Erythroblast (primary cell): ENCODE data around the gene RPL31.

Experiments
- GATA1 ChIP-seq: IDR thresholded peaks from 2 replicates; pipeline ENCODE4 v1.6.1; 2011; ENCODE audit warnings: low read depth, mild to moderate bottlenecking, control low read depth, low read length, moderate library complexity
- POLR2A ChIP-seq: IDR thresholded peaks from 2 replicates; pipeline ENCODE4 v1.6.1; 2011; ENCODE audit warnings: mild to moderate bottlenecking, low read length

DNA sequence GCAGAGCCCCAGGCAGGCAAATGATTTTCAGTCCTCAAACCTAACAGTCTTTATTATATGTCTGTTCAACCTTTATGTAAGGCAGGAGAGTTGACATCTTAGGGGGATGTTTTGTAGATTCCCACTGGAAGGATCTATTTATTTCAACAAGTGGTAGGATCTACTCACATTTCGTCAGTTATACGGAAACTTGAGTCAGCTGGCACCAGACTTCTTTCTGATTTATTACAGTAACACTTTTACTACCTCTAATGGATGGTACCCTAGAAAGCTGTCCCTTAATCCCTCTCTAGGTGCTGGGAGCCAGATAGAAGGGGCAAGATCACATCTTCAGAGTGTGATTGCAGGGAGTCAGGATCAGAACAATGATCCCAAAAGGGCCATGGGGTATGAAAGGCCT is 2.1 kb upstream of the RPL31 start:
- no peak for TF ChIP-seq POLR2A
- TF ChIP-seq GATA1, result no peak
